ENCODE measurements around the gene ATG14.
"Not testable (repeated sequence)": the region's sequence is repeated elsewhere in the genome, so short reads cannot be mapped to it uniquely, and the experiment has no call there.

Gene ATG14

GRCh38 chr14:55411426-55412389 lies at the start of gene ATG14:
Gene ATG14 (minus strand): TSS chr14:55411830. CDS start chr14:55411822, 8 bp downstream.
- DNase-seq, result peak; percentile 91 to 95

- peak in 1 of 2 experiments; percentile 19 for DNase-seq
Observed at GRCh38 chr14:55458800-55459515, 47.3 kb upstream of the ATG14 start.

GRCh38 chr14:55457496-55457895 lies 45.9 kb upstream of the ATG14 start:
- DNase-seq, result no peak

DNA sequence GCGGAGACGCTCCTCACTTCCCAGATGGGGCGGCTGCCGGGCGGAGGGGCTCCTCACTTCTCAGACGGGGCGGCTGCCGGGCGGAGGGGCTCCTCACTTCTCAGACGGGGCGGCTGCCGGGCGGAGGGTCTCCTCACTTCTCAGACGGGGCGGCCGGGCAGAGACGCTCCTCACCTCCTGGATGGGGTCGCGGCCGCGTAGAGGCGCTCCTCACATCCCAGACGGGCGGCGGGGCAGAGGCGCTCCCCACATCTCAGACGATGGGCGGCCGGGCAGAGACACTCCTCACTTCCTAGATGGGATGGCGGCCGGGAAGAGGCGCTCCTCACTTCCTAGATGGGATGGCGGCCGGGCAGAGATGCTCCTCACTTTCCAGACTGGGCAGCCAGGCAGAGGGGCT lies 44.8 kb upstream of the ATG14 start:
- not testable (repeated sequence) for DNase-seq

DNA sequence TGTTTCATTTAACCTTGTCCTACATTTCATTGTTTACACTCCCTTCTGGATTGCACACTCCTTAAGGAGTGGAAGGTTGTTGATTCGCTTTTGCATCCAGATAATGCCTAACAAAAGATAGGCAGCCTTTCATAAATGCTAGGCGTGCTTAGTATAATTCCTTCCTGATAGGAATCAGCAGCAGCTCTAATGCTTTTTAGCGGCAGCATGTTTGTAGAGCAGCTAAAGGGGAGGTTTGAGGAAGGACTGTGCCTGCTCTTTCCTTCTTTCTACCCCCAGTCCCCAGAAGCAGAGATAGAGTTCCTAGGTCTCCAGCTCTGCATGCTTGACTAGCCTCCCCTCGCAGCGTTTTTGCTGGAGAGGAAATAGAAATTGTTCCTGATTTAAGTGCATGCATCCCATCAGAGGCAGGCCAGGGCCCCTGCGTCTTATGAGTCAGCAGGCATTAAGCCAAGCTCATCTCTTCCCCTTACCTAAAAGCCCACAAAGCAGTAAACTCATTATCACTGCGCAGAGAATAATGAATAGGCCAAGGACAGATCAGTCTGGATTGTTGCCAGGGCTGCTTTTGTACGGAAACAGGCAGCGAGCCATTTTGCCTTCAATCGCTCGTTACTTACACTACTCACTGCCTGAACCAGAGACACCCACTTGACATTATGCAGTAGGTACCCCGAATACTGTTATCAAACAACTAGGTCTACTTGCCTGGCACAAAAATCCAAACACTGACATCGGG lies 42.8 kb upstream of the ATG14 start:
- DNase-seq, result peak; percentile 81 to 84

- no peak for DNase-seq
Observed at GRCh38 chr14:55451950-55452349, 40.3 kb upstream of the ATG14 start.

- no peak for DNase-seq
Observed at GRCh38 chr14:55451398-55451797, 39.8 kb upstream of the ATG14 start.

- no peak for DNase-seq
Observed at GRCh38 chr14:55450987-55451386, 39.4 kb upstream of the ATG14 start.

DNA sequence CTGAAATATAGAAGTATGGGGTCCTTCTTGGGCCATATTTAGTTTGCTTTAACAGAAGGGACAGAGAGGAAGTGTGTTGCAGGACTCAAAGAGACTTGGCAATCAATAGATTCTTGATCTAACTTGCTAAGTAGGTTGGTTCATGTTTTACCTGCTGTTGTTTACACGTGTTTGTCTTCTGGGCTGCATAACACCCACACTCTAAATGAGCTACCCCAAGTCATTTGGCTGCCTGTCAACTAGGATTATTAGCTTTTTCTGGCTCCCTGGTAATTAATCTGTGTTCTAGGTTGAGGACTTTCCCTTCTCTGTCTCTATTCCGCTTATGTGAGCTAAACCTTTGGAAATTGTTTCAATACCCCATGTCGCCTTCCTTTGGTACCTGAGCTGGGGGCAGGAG lies 38.9 kb upstream of the ATG14 start:
- no peak for DNase-seq

DNA sequence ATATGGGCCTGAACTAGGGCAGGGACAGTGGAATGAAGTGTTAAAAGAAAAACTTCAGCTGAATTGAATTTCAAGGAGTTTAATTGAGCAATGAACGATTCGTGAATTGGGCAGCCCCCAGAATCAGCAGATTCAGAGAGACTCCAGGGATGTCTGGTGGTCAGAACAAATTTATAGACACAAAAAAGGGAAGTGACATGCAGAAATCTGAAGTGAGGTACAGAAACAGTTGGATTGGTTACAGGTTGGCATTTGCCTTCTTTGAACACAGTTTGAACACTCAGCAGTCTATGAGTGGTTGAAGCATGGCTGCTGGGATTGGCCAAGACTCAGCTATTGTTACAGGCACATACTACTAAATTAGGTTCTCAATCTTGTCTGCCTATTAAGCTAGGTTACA lies 38.5 kb upstream of the ATG14 start:
- peak; percentile 13 to 25 for DNase-seq

DNA sequence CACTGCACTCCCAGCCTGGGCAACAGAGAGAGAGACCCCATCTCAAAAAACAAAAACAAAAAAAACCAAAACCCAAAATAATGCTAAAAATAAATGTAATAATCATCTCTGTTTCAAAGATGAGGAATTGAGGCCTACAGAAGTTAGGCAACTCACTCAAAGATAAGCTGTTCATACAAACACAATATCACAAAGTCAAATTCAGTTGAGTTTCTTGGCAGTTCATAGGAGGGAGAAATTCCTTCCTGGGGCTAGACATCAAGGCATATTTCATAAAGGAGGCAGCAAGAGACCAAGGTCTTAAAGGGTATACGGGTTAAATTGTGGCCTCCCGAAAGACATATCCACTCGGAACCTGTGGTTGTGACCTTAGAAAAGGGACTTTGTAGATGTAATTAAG lies 37.5 kb upstream of the ATG14 start:
- no peak for DNase-seq

DNA sequence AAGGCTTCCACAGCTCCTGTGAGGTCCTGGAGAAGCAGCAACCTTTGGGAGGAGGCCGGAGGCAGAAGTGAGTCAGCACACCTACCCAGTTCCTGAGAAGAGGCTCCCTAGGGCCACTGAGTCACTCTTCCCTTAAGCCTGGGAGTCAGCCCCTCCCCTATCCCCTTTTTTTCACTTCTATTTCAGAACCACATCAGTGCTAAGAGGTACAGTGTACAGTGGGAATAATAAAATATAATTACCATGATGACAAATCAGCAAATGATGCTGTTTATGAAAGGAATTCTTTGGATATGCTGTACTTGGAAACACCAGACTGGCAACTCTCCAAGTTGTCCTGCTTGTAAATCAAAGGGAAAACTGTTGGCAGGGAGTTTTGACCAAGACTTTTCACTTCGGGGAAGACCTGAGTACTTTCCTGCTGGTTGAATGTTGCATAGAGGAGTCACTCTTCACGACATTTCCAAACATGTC lies 36.5 kb upstream of the ATG14 start:
- no peak for DNase-seq

DNA sequence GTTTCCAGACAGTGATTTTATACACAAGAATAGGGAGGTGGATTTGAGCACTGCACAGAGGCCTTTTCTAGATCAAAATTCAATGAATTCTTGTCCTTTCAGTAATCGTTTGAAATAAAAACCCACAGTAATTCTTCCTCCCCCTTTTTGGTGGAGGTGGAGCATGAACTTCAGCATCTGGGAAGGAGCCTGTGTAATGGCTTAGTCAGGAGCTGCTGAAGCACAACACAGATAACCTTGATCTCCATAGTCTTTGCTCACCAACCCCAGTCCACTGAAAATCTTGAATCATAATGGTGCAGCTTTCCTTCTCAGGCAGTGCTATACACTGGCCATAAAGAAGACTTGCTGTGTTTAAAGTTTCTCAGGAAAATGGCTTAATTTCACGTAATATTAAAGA lies 35.2 kb upstream of the ATG14 start:
- DNase-seq, result no peak

- peak; percentile 74 to 87 for DNase-seq
Observed at GRCh38 chr14:55446127-55446736, 34.6 kb upstream of the ATG14 start.

- DNase-seq, result no peak
Observed at GRCh38 chr14:55441286-55441685, 29.7 kb upstream of the ATG14 start.

GRCh38 chr14:55440385-55440784 lies 28.8 kb upstream of the ATG14 start, which contains the start of gene TBPL2:
Gene TBPL2 (minus strand): TSS chr14:55440616. CDS start chr14:55440449, 167 bp downstream.
- DNase-seq, result no peak

DNA sequence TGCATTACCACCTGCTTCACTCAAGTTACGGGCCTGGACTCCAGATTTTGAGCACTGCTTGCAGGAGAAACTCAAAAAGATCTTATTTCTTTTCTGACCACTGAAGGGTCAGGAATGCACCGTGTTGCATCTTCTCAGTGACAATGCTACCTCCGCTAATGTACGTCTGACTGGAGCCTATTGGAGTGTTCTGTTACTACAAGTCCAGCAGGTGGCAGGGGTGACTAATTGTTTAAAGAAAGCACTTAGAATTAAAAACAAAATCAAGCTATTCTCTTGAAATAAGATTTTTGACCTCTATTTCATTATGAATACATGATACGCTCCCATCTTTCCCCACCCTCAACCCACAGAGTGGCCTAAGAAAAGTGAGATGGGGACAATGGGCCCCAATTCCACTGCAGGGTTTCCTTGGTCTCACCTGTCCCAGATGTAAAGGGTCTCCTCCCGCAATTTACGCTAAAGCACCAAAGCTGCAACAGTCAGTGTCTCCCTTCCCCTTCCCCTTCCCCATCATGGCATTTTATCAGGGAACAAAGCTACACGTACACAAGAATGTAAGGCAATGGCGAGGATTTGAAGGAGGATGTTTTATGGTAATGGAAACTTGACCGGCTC lies 26.5 kb upstream of the ATG14 start:
- peak; percentile 77 to 81 for DNase-seq

GRCh38 chr14:55436931-55437330 lies 25.3 kb upstream of the ATG14 start:
- DNase-seq, result no peak

GRCh38 chr14:55436519-55436918 lies 24.9 kb upstream of the ATG14 start:
- no peak for DNase-seq

GRCh38 chr14:55434805-55435174 lies 23.2 kb upstream of the ATG14 start:
- DNase-seq, result no peak

DNA sequence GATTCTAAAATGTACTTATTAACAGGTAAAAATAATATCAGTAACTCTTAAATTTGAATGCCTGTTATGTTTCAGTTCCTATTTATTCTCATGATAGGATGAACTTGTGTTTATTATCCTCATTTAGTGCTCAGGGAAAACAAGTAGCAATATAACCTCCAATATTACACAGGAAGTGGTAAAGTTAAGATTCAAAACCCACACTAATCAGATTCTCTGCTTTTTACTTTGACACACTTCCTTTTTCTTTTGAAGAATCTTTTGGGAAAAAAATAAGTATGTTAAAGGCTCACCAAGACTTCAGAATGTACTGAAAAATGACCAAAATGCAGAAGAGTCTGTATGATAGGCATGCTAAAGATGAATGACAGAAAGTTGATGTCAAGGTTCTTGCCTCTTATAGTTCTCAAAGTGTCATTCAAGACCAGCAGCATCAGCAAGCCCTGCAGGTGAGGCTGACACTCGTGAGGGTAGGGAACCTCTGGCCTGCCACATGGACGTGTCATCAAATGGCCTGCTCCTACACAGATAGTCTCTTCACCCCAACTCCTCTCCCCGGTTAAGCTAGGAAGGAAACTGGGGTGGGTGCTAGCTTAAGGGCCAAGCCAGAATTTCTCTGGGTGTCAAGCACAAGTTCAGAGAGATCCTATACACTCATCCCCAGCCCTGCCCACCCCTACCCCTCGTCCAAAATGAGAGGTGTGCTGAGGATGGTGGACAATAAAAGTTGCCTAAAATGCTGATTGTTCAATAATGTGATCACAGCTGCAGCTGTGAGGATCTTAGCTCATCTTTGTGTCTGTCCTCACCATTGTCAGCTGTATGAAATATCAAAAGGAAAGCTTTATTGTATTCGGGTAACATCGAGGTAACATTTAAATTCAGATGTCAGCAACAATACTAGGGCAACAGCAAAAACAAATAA lies 22.5 kb upstream of the ATG14 start:
- DNase-seq, result no peak

Data from Kasumi-1 (cell line).